ENCODE results near the gene HEPHL1.

DNA sequence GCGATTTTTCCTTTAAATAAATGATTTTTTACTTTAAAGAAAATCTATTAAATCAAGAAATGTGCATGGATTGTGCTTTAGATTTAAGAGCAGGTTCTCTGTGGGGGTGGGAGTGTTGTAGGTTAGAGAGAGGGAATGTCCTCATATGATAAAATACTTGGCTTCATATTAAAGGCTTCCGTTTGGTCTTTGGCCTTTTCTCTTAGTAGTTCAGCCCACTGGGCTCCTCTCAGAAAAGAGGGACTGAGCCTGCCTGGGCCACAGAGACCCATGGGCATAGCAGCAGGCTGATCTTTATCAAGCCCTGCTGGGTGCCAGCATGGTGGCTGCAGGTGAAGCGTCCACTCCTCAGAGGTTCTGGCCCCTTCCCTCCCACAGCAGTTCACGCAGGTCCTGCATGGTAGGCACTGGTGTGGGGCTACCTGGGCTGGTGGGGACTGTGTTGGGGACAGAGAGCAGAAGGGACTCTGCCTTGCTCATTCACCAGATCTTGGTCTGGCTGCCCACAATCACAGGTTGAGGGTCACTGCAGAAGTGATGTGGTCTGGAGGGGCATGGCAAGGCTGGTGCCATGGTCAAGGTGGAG lies 111.8 kb downstream of the HEPHL1 start:
- TF ChIP-seq, protein P1, sequence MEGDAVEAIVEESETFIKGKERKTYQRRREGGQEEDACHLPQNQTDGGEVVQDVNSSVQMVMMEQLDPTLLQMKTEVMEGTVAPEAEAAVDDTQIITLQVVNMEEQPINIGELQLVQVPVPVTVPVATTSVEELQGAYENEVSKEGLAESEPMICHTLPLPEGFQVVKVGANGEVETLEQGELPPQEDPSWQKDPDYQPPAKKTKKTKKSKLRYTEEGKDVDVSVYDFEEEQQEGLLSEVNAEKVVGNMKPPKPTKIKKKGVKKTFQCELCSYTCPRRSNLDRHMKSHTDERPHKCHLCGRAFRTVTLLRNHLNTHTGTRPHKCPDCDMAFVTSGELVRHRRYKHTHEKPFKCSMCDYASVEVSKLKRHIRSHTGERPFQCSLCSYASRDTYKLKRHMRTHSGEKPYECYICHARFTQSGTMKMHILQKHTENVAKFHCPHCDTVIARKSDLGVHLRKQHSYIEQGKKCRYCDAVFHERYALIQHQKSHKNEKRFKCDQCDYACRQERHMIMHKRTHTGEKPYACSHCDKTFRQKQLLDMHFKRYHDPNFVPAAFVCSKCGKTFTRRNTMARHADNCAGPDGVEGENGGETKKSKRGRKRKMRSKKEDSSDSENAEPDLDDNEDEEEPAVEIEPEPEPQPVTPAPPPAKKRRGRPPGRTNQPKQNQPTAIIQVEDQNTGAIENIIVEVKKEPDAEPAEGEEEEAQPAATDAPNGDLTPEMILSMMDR (IDR thresholded peaks at IDR 0.05): no peak
- TF ChIP-seq EZH2 (IDR thresholded peaks at IDR 0.05) (no peak), EZH2phosphoT487 (IDR thresholded peaks at IDR 0.05) (no peak)

Measured in neural progenitor cell (in vitro differentiated cells).